Astrocyte of the spinal cord (primary cell): ENCODE measurements around the gene GALNT17.

ENCODE experiments used
- DNase-seq: peaks from one replicate; pipeline ENCODE4 v3.0.0; 2011; ENCODE audit warnings: low read depth, low spot score
- H3K4me3 ChIP-seq: 2 replicates; pipeline ENCODE4 v1.5.1; 2011; ENCODE audit warnings: low read depth, mild to moderate bottlenecking, low read length, moderate library complexity
- in situ Hi-C: cut with HindIII; loops from 2 replicates; pipeline ENCODE4 v1.10.0; 2017; ENCODE audit warnings: low sequenced_read_pairs
- TF ChIP-seq, protein P1 (sequence below): IDR thresholded peaks from 2 replicates; pipeline ENCODE4 v1.5.1; 2012; ENCODE audit warnings: low read depth, mild to moderate bottlenecking, low read length, inconsistent platforms

GALNT17 gene

DNA sequence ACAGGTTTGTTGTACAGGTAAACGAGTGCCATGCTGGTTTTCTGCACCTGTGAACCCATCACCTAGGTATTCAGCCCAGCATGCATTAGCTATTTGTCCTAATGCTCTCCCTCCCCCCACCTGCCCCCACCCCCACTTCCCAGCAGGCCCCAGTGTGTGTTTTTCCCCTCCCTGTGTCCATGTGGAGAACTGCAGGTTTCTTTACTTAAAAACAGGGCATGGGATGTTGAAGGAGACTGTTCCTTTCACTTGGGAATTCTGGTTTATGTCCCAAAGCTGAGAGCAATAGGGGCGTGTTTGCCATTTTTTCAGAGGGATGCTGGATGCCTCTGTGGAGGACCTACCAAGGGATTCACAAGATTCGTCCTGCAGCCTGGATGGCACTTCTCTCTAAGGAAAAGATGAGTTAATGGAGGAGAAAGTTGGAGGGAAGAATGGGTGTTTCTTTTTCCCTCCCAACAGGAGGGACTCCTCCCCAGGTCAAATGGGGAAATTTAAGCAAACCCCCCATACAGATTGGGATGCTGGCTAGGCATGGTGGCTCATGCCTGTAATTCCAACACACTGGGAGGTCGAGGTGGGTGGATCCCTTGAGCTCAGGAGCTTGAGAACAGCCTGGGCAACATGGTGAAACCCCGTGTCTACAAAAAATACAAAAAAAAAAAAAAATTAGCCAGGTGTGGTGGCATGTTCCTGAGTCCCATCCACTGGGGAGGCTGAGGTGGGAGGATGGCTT, 136.0 kb downstream of the GALNT17 start:
- no peak for DNase-seq
- TF ChIP-seq, protein P1, sequence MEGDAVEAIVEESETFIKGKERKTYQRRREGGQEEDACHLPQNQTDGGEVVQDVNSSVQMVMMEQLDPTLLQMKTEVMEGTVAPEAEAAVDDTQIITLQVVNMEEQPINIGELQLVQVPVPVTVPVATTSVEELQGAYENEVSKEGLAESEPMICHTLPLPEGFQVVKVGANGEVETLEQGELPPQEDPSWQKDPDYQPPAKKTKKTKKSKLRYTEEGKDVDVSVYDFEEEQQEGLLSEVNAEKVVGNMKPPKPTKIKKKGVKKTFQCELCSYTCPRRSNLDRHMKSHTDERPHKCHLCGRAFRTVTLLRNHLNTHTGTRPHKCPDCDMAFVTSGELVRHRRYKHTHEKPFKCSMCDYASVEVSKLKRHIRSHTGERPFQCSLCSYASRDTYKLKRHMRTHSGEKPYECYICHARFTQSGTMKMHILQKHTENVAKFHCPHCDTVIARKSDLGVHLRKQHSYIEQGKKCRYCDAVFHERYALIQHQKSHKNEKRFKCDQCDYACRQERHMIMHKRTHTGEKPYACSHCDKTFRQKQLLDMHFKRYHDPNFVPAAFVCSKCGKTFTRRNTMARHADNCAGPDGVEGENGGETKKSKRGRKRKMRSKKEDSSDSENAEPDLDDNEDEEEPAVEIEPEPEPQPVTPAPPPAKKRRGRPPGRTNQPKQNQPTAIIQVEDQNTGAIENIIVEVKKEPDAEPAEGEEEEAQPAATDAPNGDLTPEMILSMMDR: no peak
- no peak overlapping the region for H3K4me3 ChIP-seq
- in situ Hi-C loops: no loop called here

DNA sequence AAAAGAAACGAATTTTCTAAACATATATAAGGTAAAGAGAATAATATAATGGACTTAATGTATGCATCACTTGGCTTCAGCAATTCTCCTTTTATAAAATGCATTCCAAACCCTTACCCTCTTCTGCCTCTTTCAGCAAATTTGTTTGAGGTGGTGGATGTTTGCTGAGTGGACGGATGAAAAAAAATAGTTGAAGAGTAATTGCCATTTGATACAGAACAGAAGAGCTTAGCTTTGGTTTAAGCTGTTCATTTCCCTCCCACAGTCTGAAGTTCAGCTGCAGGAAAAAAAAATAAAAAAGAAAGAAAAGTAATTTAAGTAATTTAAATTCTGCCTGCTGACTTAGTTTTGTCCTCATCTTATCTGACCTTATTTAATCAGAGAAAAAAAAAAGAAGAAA, 138.6 kb downstream of the GALNT17 start:
- TF ChIP-seq, protein P1: no peak
- in situ Hi-C loops: no loop called here
- no peak overlapping the region for H3K4me3 ChIP-seq
- DNase-seq: no peak

DNA sequence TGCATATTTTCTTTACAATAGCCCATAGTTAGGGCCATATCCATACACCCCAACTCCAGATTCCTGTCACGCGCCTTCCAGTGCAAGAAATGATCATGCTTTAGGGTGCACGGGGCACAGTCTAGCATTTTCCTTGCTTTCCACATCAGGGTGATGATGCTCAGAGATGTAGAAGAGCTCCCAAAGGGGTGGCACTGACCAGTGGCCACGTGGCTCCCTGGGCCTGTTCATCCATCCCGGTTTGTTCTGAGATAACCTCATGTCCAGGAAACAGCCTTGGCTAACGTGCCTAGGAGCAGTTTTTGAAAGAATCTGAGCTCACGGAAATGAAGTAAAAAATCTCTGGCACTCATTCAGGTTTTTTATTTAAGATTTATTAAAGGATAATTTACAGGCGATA, 139.3 kb downstream of the GALNT17 start:
- no peak overlapping the region for H3K4me3 ChIP-seq
- no peak for DNase-seq
- in situ Hi-C loops: no loop called here
- TF ChIP-seq, protein P1: no peak

DNA sequence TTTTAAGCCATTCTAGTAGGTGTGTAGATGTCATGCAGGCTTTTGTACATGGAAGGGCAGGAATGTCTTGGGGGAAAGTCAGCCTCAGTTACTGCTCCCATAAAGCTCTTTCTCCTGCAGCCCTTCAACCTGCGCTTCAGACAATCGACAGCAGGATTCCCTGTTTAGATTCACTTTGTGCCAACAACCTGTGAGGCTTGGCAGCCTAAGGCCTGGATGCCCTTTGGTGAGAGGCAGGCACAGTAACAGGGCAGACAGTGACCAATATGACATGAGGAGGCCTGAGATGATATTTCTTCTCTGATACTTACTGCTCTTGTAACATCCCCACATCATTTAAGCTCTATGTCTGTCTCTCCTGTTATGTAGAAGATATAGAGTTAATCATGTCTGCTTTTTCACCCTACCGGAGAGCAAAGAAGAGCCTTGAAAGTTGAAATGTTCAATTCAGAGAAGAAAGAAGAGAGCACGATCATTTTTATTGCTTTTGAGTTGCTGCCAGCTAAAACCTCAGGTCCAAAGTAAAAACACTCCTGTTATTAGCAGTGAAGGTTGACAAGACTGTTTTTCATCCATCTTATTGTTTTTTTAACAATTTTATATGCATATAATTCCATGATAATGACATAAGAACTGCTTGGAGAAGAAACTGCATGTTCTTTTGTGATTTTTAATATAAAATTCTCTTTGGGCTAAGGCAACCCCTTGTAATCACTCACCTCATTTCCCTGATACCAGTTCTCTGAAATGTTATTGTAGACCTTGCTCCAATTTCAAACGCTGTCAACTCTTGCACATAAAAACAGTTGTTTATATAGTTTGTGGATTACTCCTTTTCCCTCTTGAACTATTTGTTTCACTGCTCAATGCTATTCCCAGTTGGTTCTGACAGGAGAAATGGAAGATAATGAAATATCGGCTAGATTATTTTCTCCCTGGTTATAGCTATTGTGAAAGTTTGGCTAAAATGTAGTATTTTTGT, 140.9 kb downstream of the GALNT17 start:
- in situ Hi-C loops: no loop called here
- TF ChIP-seq, protein P1: no peak
- H3K4me3 ChIP-seq: no peak overlapping the region
- DNase-seq: no peak

DNA sequence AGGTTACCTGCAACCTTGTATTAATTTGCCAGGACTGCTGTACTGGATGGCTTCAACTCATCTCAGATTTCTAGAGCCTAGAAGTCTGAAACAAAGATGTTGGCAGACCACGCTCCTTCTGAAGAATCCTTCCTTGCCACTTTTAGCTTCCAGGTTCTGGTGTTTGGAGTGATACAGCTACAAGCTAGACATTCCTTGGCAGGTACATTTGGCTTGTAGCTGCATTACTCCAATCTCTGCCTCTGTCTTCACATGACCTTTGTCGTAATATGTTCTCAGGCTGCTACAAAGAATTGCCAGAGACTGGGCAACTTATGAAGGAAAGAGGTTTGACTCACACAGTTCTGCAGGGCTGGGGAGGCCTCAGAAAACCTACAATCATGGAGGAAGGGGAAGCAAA, 146.3 kb downstream of the GALNT17 start:
- no peak for DNase-seq
- TF ChIP-seq, protein P1: no peak
- H3K4me3 ChIP-seq: no peak overlapping the region
- in situ Hi-C loops: no loop called here

DNA sequence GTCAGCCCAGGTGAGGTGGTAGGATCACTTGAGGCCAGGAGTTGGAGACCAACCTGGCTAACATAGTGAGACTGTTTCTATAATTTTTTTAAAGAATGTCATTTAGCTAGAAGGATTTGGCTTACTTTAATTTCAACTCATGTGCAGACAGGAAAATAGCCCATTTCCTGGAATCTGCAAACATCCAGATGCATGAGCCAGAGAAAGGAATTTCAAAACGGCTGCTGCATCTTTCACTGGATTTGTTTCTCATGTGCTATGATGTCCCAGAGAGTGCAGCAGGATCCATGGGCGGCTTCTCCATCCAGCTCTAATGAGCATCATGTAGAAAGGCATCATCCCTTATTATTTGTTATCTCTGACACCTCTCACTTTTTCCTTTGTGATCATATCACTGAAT, 149.3 kb downstream of the GALNT17 start:
- TF ChIP-seq, protein P1: no peak
- in situ Hi-C loops: no loop called here

More for the DNA sequence above, 149.3 kb downstream of the GALNT17 start:
- no peak overlapping the region for H3K4me3 ChIP-seq
- DNase-seq: no peak
